ENCODE measurements around the gene CRIP2. TPM values are rescaled to one million over a fixed set of nuclear protein-coding genes. Genes with fewer than 3 reads are reported as not detected.
A peak's percentile ranks its signal among the peaks of the same experiment; 100 is the strongest.

The CRIP2 gene
- total and polyA plus RNA-seq, 2 of the 8 experiments (the other 6 are each of a cell fraction or from before 2014, with no cell fraction given), result 4.2 to 13.5 TPM

- no peak for TF ChIP-seq GTF2F1 (IDR thresholded peaks at IDR 0.05; ENCODE audit: borderline replicate concordance, low read depth, low read length)
- TF ChIP-seq RAD21 (IDR thresholded peaks at IDR 0.05 in 1 of 2, conservative IDR thresholded peaks at IDR 0.05 in 1 of 2; ENCODE audit: low read depth in 2 of 2, low read length in 2 of 2), result peak; percentile 74 to 77
- peak; percentile 37 for TF ChIP-seq E2F6 (IDR thresholded peaks at IDR 0.05)
- TF ChIP-seq, protein P1, sequence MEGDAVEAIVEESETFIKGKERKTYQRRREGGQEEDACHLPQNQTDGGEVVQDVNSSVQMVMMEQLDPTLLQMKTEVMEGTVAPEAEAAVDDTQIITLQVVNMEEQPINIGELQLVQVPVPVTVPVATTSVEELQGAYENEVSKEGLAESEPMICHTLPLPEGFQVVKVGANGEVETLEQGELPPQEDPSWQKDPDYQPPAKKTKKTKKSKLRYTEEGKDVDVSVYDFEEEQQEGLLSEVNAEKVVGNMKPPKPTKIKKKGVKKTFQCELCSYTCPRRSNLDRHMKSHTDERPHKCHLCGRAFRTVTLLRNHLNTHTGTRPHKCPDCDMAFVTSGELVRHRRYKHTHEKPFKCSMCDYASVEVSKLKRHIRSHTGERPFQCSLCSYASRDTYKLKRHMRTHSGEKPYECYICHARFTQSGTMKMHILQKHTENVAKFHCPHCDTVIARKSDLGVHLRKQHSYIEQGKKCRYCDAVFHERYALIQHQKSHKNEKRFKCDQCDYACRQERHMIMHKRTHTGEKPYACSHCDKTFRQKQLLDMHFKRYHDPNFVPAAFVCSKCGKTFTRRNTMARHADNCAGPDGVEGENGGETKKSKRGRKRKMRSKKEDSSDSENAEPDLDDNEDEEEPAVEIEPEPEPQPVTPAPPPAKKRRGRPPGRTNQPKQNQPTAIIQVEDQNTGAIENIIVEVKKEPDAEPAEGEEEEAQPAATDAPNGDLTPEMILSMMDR (IDR thresholded peaks at IDR 0.05; ENCODE audit: control extremely low read depth in 1 of 3, insufficient read depth in 1 of 3, low read depth in 1 of 3, low read length in 3 of 3), result peak in 2 of 3 experiments; percentile 71 to 82; a peak in 3 of 4 replicates
- TF ChIP-seq SP2 (IDR thresholded peaks at IDR 0.05; ENCODE audit: low read length), result no peak
- no peak for TF ChIP-seq ZNF274 (IDR thresholded peaks at IDR 0.05; ENCODE audit: borderline replicate concordance, extremely low read depth, low read length)
- TF ChIP-seq JUND (IDR thresholded peaks at IDR 0.05; ENCODE audit: low read length), result 0 out of 2 replicates have a peak, but pooled peaks have one; percentile 18
- no peak for TF ChIP-seq POLR2A (IDR thresholded peaks at IDR 0.05; ENCODE audit: control extremely low read depth in 1 of 2, low read depth in 2 of 2, low read length in 2 of 2)
- no peak for TF ChIP-seq SAP30 (IDR thresholded peaks at IDR 0.05; ENCODE audit: insufficient read depth, insufficient replicate concordance, low read length)
- TF ChIP-seq SIN3A (conservative IDR thresholded peaks at IDR 0.05 in 1 of 2, IDR thresholded peaks at IDR 0.05 in 1 of 2; ENCODE audit: low read depth in 1 of 2, low read length in 2 of 2), result peak in 1 of 2 experiments; percentile 67; a peak in 1 of 4 replicates
- no peak for TF ChIP-seq CTBP2 (IDR thresholded peaks at IDR 0.05; ENCODE audit: borderline replicate concordance, insufficient read depth, insufficient read length, low read length)
- TF ChIP-seq TAF7 (optimal IDR thresholded peaks at IDR 0.05; ENCODE audit: borderline replicate concordance, low read depth, low read length), result no peak
- TF ChIP-seq GABPA (IDR thresholded peaks at IDR 0.05; ENCODE audit: borderline replicate concordance, insufficient read depth, low read length), result peak; percentile 14; the same call in 1 of the 2 replicates
- TF ChIP-seq CHD2 (IDR thresholded peaks at IDR 0.05; ENCODE audit: low read length), result no peak
- TF ChIP-seq FOSL1 (IDR thresholded peaks at IDR 0.05; ENCODE audit: insufficient read depth, low read depth, low read length), result no peak
- TF ChIP-seq ASH2L (IDR thresholded peaks at IDR 0.05; ENCODE audit: low read length), result peak; percentile 38
- peak; percentile 43; the same call in 1 of the 2 replicates for TF ChIP-seq MAX (IDR thresholded peaks at IDR 0.05)
- no peak for TF ChIP-seq CEBPB (IDR thresholded peaks at IDR 0.05; ENCODE audit: low read depth, low read length)
- no peak for TF ChIP-seq TBP (IDR thresholded peaks at IDR 0.05; ENCODE audit: low read depth, low read length)
- TF ChIP-seq, protein P2, sequence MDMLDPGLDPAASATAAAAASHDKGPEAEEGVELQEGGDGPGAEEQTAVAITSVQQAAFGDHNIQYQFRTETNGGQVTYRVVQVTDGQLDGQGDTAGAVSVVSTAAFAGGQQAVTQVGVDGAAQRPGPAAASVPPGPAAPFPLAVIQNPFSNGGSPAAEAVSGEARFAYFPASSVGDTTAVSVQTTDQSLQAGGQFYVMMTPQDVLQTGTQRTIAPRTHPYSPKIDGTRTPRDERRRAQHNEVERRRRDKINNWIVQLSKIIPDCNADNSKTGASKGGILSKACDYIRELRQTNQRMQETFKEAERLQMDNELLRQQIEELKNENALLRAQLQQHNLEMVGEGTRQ (IDR thresholded peaks at IDR 0.05; ENCODE audit: low read length), result no peak
These were observed 11.1 kb downstream of the CRIP2 start (continued) for GRCh38 chr14:105485739-105486162.
